ENCODE data around the gene PACSIN2.

The PACSIN2 gene

DNA sequence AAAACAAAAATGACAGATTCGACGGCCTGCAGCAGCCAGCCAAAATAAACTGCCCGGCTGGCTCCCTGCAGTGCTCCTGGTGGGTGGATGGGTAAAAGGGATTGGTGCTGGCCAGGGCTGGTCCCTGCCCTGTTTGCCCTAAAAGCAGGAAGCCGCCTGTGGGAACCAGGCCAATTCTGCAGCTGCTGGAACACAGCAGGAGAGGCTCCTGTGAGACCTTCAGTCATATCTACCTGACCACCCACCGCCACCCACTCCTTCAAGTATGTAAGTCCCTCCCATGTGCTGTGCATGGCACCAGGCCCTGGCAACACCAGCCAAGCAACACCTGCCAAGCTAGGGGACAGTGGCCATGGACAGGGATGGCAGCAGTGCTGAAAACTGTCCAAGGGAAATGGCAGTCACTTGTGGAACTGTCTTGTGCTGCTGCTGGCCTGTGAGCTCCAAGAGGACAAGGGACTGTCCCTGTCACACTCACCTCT lies 109.2 kb downstream of the PACSIN2 start:
- DNase-seq (ENCODE audit: low read depth in 3 of 3) = no peak

DNA sequence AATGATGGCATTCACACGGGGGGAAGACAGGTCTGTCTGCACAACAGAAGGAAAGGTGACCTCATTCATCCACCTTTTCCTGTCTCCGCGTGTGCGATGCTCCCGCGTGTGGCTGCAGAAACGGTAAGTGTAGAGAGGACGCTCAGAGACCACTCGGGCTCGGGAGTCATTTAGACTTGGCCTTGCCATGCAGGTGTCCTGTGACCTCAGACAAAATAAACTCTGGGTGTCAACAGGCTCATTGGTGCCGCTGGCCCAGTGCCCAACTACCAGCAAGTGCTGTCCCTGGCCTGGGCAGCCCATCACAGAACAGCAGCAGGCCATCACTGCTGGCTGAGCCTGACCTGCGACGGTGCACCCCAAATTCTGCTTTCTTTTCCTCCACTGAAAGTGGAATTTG lies 109.7 kb downstream of the PACSIN2 start:
- DNase-seq (ENCODE audit: low read depth in 3 of 3) = no peak

DNA sequence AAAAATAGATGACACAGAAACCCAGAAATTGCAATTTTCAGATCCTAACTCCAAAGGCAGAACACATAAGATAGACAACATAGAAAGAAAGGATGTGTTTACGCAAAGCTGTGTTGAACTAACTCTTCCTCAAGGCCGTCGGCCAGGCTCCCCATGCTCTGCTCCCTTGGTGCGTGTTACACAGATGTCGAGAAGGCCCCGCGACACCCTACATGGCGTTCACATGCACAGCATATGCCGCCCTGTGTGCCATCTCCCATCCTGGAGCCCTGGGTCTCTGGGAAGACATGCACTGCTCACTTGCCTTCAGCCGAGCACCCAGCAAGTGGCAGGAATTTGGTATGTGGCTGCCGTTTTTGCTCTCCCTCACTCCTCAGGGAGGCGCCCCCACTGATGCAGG lies 110.9 kb downstream of the PACSIN2 start:
- no peak for DNase-seq (ENCODE audit: low read depth in 3 of 3)

DNA sequence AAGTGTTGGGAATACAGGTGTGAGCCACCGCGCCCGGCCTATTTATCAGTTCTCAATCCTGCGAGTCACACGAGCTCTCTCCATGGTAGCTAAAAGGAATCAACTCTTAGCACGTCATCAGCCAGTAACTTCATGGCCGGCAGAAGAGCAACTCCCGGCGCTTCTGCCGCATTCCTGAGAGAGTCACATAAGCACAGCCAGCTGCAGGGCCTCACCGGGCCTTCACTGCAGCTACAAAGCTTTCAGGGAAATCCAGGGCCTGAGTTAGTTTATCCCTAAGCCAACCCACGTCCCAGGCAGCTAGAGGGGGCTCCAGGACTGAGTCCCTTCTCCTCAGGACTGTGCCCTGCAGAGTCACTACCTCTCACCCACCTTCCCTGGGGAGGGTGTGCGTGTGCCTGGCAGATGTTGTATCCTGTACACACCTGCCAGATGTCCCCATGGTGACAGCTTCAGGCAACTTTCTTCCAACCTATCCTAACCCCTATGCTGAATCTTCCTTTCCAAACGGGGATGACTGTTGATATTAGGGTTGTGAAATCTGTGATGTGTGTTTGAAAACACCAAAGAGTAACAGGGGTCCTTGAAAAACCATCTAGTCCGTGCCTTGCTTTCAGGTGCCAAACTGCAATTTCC lies 112.0 kb downstream of the PACSIN2 start:
- DNase-seq (ENCODE audit: low read depth in 3 of 3) = no peak

DNA sequence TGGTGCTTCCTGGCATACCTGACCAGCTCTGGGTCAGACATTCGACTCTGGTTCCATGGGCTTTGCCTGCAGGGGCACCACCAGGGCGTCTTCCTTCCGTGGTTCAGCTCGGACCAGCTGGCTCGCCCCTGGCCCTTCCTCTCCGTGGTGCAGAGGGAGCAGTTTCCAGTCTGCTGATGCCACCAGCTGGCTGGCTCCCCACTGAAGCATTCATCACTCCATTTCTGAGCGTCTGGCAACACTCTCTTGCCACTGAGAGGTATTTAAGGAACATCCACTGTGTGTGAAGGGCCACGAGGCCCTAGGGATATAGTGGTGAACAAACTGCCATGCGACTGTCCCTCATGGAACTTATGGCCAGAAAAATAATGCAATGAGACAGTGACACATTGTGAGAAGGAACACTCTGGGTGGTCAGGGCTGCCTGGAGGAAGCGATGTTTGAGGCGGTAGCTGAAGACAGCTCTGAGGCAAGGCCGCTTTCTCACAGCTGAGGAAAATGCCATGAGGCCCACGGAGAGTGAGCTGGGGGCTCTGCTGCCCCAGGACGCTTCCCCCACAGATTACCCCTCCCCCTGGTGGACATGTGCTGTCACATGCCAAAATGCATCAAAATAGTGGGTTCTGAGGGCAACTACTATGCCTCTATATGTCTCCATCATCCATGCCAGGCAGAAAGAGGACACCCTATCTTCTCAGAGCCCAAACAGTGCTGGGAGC lies 113.0 kb downstream of the PACSIN2 start:
- no peak for DNase-seq (ENCODE audit: low read depth in 3 of 3)

DNA sequence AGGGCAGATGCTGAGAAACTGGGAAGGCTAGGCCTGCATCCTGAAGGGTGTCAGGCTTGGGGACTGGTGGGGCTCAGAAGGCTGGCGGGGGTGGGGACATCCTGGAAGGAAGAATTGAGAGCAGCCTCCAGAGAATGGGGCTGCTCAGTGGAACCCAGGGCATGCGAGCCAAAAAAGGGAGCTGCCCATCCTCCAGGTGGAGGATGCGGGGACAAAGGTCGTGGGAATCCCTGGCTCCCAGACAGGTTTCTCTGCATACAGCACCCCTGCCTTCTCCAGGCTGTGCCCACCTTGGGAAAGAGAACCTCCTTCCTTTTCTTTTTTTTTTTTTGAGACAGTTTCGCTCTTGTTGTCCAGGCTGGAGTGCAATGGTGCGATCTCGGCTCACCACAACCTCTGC lies 117.0 kb downstream of the PACSIN2 start:
- no peak for DNase-seq (ENCODE audit: low read depth in 3 of 3)

DNA sequence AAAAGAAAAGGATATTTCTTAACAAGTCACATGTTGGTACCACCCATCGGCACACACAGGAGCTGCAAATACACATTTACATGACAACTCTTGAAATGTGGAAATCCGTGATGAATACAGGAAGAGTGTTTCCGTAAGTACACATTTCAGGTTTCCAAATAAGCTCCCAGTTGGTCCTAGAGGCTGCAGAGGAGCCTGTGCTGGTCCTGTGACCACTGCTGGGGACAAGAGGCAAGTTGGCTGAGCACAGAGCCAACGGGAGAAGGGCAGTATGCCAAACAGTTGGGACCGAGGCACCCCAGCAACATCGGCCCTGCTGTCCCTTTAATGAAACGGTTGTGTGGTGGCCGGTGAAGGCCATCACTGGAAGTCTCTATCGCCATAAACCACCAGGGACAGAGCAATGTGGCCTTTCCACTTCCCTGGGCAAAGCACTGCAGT lies 119.4 kb downstream of the PACSIN2 start:
- no peak for DNase-seq (ENCODE audit: low read depth in 3 of 3)

DNA sequence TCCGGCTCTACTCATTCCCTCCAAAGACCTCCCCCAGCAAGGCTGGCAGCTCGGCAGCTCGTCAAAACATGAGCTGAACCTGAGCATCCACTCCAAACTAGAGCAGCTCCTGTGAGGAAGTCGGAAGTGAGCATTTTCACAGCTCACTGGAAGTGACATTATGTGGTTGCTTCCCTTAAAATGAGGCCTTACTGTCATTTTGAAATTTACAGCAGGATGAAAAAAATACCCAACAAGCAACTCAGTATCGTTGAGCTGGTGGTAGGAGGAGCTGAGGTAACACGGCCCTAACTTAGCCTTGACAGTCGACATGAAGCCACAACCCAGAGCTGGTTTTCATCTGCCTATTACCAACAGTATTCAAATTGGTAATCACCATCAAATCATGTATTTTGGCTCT lies 119.9 kb downstream of the PACSIN2 start:
- no peak for DNase-seq (ENCODE audit: low read depth in 3 of 3)

DNA sequence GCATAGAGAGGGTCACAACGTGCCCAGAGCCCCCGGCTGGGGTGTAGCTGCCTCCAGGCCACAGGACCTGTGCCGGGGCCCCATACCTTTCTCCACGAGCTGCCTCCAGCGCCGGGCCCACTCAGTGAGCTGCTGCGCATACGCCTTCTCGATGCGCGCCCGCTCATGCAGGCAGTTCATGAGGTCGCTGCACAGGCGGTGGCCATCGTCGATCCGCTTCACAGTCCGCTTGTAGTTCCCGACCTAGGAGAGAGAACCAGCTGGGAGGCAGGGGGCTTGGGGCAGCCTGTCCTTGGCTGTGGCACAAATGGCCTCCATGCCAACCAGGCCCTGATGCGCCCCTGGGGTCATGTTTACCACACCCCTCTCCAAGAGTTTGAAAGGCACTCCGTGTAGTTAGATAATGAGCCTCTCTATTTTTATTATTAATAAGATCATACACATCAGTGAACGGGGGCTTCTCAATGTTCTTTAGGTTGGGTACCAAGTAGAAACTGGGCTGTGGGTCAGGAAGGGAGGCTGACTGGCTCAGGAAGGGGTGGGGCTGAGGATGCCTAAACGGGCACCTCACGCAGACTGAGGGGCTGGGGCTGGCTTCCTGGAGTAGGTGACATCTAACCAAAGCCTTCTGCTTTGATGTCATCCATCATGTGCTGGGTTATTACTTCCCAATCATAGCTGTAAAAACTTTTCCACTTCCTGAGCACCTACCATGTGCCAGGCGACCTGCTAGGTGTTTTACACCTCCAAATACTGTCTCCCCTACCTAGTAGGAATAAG lies 121.4 kb downstream of the PACSIN2 start:
- no peak for DNase-seq (ENCODE audit: low read depth in 3 of 3)

DNA sequence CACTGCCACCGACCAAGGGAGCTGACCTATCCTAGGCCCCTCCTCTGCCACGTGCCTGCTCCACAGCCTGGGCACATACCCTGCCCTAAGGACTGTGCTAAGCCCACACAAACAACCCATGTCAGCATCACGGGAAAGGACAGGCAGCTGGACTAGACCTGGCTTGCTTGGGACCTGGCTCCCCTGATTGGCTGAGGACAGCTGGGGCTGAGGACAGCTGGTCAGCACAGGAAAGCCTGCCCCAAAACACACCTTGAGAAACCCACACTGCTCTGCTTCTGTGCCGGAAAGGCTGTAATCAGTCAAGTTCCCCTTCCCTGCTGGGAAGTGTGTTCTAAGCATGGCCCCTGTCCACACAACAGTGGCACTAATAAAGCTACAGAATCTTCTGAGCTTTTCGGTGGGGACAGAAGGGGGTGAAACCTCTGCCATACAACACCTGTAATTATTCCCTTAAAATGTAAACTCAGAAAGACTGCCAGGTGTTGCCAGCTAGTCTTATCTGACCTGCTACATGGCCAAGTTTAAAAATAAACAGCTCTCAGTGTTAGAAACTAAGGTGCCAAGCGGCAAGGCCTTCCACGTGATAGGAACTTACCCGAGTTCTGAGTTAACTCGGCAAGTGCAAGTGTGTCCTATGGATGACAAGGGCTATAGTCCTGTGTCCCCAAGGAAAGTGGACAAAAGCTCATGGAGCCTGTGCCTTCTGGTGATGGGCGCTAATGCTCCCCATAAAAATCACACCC lies 122.2 kb downstream of the PACSIN2 start:
- DNase-seq (ENCODE audit: low read depth in 3 of 3) = no peak

DNA sequence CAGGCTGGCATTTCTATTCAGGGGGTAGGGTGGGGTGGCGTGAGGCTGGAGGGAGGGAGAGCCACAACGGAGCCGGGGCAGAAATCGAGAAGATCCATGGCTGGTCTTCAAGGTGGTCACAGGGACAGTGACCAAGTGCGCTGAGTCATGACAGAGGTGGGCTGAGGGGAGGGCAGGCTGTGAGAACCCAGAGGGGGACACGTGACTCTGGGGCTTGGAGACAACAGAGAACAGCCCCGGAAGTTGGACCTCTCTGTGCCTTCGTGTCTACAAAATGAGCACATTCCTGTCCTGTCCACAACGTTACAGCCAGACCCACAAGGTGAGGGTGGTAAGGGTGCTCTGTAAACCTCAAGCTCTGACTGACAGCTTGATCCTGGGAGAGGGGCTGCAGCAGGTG lies 122.8 kb downstream of the PACSIN2 start:
- no peak for DNase-seq (ENCODE audit: low read depth in 3 of 3)

DNA sequence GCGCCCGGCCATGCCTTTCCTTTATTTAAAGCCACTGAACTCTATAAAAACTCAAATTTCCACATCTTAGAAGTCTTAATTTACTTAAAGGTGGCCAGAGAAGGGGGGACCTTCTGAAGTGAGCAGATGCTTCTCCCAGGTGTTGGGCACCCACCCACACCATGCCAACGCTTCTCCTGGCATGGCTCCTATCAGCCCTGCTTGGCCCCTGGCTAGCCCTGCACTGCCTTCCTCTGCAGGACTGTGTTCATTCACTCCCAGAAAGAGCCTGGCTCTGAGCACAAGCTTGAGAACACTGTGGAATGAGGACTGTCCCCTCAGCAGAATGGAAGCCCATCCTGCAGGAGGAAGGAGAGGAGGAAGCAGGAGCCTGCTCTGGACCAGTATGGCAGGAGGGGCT lies 123.3 kb downstream of the PACSIN2 start:
- no peak for DNase-seq (ENCODE audit: low read depth in 3 of 3)

DNA sequence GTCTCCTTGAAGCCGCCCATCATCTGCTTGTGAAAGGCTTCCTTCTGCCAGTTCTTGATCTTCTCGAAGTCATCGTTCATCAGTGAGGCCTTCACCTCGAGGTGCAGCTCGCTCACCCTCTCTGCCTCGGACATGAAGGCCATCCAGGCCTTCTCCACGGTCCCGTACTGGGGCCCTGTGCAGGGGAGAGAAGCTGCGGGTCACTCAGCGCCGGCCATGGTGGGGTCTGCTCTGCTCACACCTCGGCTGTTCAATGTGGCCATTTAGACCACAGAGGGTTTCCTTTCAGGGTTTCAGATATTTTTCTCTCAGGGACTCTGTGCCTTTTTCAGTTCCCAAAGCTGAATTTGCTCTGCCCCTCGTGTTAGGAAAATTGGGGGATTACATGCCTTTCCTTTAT lies 123.9 kb downstream of the PACSIN2 start:
- DNase-seq (ENCODE audit: low read depth in 3 of 3) = no peak

DNA sequence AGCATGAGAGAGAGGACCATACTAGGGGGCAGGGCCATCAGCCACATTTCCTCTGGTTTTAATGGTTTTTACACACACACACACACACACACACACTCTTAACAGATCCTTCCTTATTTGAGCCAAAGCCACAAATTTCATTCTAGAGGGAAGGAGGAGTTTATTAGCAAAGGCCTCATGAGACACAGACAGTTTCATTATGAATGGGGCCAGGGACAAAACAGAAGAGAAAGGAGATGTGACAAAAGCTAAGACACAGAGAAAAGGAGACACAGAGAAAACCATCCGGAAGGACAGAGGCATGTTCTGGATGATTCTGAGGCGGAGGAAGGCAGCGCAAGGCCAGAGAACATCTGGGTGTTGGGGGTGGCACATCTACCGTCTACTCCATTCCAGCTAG lies 125.6 kb downstream of the PACSIN2 start:
- no peak for DNase-seq (ENCODE audit: low read depth in 3 of 3)

DNA sequence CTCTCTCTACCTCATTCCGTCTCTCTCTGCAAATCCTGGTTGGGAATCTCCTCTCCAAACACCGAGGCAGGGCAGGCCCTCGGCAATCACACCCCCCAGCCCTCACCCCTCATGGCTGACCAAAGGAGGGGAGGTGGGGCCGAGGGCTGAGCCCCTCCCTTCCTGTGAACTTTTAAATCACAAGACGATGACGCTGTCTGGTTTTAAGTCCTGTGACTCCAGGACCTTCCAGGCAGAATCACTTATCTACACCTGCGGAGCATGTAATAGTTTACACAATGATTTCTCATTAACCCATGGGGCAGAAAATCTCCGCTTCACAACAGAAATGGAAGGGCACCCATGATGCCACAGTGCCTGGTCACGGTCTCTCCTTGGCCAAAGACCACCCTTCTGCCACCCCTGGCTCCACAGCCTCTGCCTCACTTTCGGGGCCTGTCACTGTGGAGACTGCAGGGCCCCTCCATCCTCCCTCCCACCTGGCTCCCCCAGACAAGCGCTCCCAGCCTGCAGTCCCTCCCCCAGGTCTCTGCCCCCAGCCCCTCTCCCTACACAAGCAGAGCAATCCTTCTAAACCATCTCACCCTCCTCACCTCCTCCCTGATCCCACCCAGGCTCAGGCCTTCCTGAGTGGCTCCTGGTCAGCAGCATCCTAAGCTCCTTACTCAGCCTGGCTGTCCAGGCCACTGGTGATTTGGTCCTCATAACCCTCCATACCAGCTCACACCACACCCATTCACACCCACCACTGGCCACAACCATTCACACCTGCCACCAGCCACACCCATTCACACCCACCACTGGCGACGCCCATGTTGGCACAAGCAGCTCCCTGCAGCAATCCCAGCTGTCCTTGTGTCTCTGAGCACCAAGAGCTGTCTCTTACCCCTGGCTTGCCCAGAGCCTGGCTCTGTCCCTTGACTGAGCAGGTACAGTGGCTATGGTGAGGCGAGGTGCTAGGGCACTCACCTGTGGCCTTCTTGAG lies 127.1 kb downstream of the PACSIN2 start:
- no peak for DNase-seq (ENCODE audit: low read depth in 3 of 3)

DNA sequence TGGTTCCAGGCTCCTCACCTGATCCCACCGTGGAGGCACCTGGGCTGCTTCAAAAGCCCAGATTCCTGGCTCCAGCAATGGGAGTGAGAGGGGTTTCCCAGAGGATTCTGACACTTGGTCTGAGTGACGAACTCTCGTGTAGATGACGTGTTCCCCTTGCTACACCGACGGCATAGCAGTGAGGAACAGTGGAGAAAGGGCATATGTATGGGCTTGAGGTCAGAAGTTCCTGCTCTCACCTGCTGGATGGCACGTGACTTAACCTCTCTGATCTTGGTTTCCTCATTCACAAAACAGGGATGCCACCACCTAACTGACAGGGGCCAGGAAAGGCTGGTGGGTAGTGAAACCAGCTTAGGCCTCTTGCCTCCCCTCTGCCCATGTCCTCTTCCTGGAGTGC lies 127.8 kb downstream of the PACSIN2 start:
- DNase-seq (ENCODE audit: low read depth in 3 of 3) = no peak

DNA sequence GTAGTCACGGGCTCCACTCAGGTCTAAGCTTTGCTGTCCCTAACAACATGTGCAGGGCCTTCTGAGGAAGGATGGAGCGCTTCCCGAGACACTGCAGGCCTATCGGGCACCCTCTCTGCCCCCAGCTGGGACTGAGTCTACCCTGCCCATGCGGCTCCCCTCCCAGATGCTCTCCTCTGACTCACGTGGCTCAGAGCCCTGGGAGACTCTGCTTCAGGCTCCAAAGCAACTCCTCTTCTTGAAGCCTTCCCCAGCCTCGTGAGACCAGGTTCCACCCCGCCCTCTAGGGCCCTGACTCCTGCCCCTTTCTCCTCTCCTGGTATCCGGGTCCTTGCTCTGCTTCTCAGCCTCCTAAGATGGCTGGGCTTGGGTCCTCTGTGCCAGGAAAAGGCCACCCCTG lies 129.5 kb downstream of the PACSIN2 start:
- DNase-seq (ENCODE audit: low read depth in 3 of 3) = no peak

DNA sequence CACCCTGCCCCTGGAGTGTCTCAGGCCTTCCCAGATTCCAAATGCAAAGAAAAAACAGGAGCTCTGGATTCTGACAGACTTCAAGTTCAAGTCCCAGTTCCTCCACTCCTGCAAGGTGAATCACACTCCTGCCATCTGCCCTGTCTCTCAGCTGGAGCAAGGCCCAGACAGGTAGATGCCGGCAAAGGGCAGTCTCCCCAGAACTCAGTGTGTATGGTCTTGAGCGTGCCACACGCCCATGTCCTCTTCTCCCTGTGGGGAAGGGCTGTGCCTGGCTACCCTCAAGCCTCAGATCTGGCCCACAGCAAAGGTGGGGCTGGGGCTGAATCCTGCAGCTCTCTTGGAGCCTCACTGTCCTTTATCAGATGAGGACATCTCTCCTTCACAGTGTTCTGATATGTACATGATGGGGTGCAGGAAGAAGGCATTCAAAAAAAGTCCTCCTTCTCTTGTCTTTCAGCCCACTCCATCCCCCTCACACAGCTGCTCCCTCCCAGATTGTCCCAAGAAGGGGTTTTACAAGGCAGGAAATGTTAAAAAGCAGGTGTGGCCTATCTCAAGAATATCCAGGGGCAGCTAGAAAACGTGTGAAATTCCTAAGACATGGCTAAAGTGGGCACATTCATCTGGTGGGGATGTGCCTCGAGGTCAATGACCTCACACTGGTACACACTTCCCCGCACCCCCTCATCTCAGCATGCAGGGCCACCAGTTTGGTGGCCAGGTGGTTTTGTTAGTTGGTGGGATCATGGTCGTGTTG lies 130.2 kb downstream of the PACSIN2 start:
- DNase-seq (ENCODE audit: low read depth in 3 of 3) = no peak

DNA sequence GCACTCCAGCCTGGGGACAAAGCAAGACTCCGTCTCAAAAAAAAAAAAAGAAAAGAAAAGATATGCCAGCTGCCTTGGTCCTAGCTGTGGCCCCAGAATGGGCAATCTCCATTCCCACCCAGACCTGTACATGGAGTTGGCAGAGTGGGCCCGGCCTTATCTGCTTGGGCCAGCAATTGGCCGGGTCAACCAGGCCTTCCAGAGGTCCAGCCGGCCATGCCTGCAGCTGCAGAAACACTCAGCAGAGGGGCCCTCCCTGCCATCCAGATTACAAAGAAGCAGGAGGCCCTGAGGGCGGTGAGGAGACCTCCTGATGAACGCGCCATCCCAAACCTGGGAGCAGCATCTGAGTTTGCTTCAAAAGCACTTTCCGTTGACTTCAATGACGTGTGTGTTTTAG lies 131.0 kb downstream of the PACSIN2 start:
- DNase-seq (ENCODE audit: low read depth in 3 of 3) = no peak

DNA sequence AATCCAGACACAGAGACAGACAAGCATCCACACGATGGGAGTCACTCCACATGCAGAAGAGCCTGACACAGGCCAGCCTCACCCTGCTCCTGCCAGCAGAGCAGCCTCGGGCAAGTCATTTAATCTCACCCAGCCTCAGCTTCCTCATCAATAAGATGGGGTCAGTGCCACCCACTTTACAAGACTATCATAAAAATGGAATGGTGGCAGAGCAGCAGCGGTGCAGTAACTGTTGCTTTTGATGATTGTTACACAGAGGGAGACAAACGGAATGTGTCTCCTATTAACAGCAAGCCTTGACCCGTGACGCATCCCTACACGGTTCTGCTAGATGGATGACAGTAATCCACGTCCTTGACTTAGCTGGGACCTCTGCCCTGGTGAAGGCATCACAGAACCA lies 131.8 kb downstream of the PACSIN2 start:
- DNase-seq (ENCODE audit: low read depth in 3 of 3) = no peak

Measured in stimulated activated CD4-positive, alpha-beta T cell treated with anti-CD3 and anti-CD28 coated beads, TNF-alpha, amount 100 ng/mL, for 4 hours (primary cell).